Measurements from ENCODE around the gene CFAP97.
A peak's percentile ranks its signal among the peaks of the same experiment; 100 is the strongest.
"Not testable (repeated sequence)": the region's sequence is repeated elsewhere in the genome, so short reads cannot be mapped to it uniquely, and the experiment has no call there.

CFAP97 gene

DNA sequence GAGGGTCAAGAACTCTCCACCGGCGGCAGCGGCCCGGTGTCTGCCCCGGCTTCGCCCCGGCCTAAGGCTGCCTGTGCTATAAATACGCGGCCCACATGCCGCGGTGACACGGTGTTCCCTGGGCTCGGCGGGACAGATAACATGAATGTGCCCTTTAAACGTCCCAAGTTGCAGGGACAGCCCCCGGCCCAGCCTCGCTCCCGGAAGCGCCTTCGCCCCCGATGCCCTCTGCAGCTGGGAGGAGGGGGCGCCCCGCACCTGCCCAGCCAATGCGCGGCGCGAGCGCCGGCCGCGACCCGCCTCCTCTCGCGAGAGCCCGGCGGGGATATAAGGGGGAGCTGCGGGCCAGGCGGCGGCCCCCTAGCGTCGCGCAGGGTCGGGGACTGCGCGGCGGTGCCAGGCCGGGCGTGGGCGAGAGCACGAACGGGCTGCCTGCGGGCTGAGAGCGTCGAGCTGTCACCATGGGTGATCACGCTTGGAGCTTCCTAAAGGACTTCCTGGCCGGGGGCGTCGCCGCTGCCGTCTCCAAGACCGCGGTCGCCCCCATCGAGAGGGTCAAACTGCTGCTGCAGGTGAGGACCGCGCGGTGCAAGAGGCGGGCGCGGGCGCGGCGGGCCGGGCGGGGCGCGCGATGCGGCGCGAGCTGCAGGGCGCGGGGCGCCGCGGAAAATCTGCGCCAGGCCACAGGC is 60.7 kb downstream of the CFAP97 start, which contains the start of gene SLC25A4:
Gene SLC25A4, plus strand, starts transcription at position 355 of the 689 bp plus-strand sequence. Its CDS starts 107 bp downstream, at position 462.
- DNase-seq (ENCODE audit: low read depth in 4 of 4, low spot score in 1 of 4): peak; percentile 59 to 82 (median 67)

GRCh38 chr4:185142564-185142911 is 61.3 kb downstream of the CFAP97 start:
- no peak for DNase-seq (ENCODE audit: low read depth in 4 of 4, low spot score in 1 of 4)

- no peak for DNase-seq (ENCODE audit: low read depth in 4 of 4, low spot score in 1 of 4)
Measured at GRCh38 chr4:185141777-185142176, 62.0 kb downstream of the CFAP97 start.

GRCh38 chr4:185139736-185140135 is 64.1 kb downstream of the CFAP97 start:
- no peak for DNase-seq (ENCODE audit: low read depth in 4 of 4, low spot score in 1 of 4)

DNA sequence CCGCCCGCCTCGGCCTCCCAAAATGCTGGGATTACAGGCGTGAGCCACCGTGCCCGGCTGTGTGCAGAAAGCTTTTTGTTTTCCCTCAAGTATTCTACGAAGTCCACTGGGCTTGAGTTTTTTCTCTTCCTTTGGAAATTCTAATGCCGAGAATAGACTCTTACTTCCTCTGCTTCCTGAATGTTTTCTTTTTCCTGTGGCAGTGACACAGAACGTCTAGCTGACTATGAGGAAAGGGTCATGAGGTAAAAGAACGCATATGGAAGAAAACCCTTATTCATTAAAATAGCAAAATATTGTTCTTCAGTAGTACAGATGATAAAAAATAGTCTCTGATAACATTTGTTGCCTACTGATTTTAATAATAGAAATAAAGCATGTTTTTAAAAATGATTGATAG is 65.6 kb downstream of the CFAP97 start:
- DNase-seq (ENCODE audit: low read depth in 4 of 4, low spot score in 1 of 4): no peak

- no peak for DNase-seq (ENCODE audit: low read depth in 4 of 4, low spot score in 1 of 4)
Measured at GRCh38 chr4:185137233-185137925, 66.4 kb downstream of the CFAP97 start.

DNA sequence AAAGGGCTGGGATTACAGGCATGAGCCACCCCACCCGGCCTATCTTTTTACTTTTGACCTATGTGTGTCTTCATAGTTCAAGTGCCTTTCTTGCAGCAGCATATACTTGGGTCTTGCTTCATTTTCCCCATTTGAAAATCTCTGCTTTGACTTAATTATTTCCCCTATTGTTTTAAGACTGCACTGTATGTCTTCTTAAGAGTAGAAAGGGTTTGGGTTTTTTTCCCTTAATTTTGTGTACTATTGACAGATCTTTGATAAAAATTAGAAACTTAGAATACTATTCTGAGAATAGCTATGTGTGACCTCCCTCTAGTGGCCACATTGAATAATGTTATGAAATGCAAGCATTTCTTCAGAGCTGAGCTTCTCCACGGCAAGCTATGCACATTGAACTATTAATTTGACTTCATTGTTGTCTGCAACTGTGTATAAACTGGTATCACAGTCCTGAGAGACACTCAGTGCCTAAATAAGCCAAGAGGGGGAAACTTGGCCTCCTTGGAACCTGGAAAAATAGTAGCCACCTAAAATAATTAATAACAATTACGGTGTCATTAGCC is 69.4 kb downstream of the CFAP97 start:
- no peak for DNase-seq (ENCODE audit: low read depth in 4 of 4, low spot score in 1 of 4)

DNA sequence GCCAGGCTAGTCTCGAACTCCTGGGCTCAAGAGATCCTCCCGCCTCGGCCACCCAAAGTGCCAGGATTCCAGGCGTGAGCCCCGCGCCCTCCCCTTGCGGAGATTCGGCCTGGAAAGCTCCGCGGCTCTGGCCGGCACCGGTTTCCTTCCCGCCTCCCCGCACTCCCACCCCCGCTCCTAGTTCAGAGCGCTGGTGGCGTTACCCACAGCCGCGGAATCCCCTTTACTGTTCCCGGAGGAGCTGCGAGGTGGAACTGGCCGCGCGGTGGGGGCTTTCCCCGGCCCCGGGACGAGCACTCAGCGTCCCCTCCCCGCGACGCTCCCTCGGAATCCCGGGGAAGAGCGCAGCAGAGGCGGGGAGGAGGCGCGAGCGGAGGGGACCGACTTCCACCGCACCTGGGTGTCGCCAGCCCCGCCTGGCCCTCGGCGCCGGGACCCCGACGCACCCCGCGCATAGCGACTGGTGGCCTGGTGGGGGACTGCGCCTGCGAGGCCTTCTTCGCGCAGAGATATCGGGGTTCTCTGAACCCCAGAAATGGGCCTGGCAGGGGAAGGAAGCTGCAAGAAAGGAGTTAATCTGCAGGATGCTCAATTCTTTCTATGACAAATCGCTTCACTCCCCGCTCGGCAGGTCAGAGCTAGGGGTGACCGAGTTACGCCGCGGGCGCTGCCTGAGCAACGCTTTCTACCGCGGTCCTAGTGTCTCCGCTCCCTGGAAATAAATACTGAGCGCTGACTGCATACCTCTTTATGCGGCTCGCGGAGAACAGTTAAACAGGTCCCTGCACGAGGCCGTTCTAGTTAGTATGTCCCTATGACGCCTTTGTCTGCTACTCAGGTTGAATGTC is 75.3 kb downstream of the CFAP97 start:
- DNase-seq (ENCODE audit: low read depth in 4 of 4, low spot score in 1 of 4): no peak

GRCh38 chr4:185127021-185127925 is 76.5 kb downstream of the CFAP97 start:
- DNase-seq (ENCODE audit: low read depth in 4 of 4, low spot score in 1 of 4): no peak

DNA sequence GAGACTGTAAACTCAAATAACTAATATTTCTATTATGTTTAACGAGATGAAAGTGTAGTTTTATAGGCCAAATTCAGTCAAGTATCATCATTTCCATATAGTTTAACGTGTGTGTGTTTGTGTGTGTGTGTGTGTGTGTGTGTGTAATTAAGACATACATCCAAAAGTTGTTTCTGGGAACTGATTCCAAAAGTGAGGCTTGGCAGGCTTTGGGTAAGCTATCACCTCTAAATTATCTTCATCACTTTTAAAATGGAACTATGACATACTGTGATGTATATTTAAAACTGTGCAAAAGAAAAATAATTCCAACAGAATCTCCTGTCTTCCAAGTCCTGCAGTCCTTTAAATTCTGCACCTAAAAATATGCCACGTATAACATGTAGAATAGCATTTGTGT is 79.8 kb downstream of the CFAP97 start:
- DNase-seq (ENCODE audit: low read depth in 4 of 4, low spot score in 1 of 4): no peak

DNA sequence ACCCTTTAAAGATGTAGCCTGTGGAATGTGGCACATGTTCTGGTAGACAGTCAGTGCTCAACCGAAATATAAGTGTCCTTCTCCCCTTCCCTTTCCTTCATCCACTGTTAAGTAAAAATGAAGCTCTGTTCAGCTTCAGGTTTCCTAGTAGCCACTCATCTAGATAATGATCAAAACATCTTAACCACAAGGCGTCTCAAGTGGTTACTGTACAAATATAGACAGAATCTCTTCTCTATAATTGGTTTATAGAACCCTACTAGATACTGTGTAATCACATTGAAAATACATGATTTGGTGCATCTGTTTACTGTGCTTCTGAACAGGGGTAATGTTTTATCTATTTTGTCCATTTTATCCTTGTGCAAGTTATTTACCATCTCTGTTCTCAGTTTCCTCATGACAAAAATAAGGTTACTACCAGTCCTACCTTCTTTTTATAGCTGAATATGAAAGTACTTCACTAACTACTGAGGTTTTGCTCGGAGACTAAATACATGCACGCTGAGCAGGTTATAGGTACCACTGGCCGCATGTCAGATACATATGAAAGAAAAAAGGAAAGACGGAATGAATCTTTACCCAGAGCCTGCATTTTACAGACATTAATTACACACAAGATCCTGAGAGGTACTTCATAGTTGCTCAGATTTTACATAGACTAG is 81.0 kb downstream of the CFAP97 start:
- DNase-seq (ENCODE audit: low read depth in 4 of 4, low spot score in 1 of 4): no peak

GRCh38 chr4:185120631-185120946 is 83.2 kb downstream of the CFAP97 start:
- DNase-seq (ENCODE audit: low read depth in 4 of 4, low spot score in 1 of 4): no peak

GRCh38 chr4:185119927-185120630 is 83.7 kb downstream of the CFAP97 start:
- no peak for DNase-seq (ENCODE audit: low read depth in 4 of 4, low spot score in 1 of 4)

DNA sequence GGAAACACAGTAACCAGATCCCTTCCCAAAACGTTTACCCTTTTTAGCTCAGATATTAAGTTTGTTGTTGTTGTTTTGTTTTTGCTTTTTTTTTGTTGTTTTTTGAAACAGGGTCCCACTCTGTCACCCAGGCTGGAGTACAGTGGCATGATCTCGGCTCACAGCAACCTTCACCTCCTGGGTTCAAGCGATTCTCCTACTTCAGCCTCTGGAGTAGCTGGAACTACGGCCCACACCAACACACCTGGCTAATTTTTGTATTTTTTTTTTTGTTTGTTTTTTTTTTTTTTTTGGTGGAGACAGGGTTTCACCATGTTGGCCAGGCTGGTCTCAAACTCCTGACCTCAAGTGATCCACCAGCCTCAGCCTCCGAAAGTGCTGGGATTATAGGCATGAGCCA is 84.3 kb downstream of the CFAP97 start:
- DNase-seq (ENCODE audit: low read depth in 4 of 4, low spot score in 1 of 4): not testable (repeated sequence)

GRCh38 chr4:185118876-185119275 is 84.9 kb downstream of the CFAP97 start:
- no peak for DNase-seq (ENCODE audit: low read depth in 4 of 4, low spot score in 1 of 4)

- DNase-seq (ENCODE audit: low read depth in 4 of 4, low spot score in 1 of 4): no peak
Measured at GRCh38 chr4:185117300-185117934, 86.4 kb downstream of the CFAP97 start.

DNA sequence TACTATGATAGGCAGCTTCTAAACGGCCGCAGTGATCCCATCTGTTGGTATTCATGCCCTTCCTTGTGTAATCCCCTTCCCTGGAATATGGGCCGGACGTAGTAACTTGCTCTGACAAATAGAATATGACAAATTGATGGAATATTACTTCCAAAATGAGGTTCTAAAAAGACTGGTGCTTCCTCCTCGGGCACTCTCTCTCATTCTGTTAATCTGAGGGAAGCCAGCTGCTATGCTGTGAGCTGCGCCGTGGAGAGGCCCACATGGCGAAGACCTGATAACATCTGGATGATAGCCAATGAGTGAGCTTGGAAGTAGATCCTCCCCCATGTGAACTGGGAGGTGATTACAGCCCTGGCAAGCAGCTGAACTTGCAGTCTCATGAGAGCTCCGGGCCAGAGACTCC is 88.0 kb downstream of the CFAP97 start:
- DNase-seq (ENCODE audit: low read depth in 4 of 4, low spot score in 1 of 4): no peak

GRCh38 chr4:185113340-185113739 is 90.5 kb downstream of the CFAP97 start:
- DNase-seq (ENCODE audit: low read depth in 4 of 4, low spot score in 1 of 4): no peak

DNA sequence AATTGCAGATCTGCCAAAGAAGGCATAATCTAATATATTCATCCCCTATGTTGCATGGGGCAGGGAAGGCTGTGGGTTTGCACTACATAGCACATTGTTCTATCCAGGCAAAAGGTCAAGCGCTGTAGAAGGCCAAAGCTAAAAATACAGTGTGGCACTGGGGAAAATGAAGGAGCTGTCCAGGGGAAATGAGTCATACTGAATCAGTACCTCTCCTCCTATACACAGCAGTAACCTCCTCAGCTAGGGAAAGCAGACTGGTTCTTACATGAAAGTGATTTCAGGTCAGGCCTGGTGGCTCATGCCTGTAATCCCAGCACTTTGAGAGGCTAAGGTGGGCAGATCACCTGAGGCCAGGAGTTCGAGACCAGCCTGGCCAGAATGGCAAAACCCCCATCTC is 91.7 kb downstream of the CFAP97 start:
- DNase-seq (ENCODE audit: low read depth in 4 of 4, low spot score in 1 of 4): no peak
